ENCODE results near the gene HMX2. TPM values are rescaled to one million over a fixed set of nuclear protein-coding genes. Genes with fewer than 3 reads are reported as not detected.

HMX2 gene
- total and polyA plus RNA-seq, 2 donors: 0.05 to 0.25 TPM

DNA sequence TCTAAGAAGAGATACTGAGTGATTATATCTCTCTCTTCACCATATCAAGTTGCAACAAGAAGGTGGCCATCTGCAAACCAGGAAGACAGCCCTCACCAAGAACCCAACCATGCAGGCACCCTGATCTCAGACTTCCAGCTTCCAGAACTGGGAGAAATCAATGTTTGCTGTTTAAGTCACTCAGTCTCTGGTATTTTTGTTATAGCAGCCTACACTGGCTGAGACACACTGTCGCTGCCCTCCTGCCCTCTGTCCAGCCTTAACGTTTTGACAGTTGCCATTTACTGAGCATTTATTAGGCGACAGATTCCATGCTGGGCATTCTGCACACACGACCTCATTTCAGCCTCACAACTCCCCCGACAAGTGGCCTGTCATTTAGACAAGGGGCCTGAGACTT is 21.7 kb upstream of the HMX2 start:
- H3K36me3 ChIP-seq (ENCODE audit: control insufficient read depth in 2 of 2, insufficient read depth in 2 of 2, low read length in 1 of 2): no peaks in the 10 kb centered on the region
- WGBS: 84% methylated on average over 5 of the region's 5 CpGs
- H3K9me3 ChIP-seq (ENCODE audit: control insufficient read depth in 2 of 2, insufficient read depth in 1 of 2, low read length in 1 of 2): no peaks in the 10 kb centered on the region
- DNase-seq (ENCODE audit: low read depth in 6 of 9, low spot score in 9 of 9): no peak
- H3K27ac ChIP-seq (ENCODE audit: low read depth in 1 of 2, low read length in 1 of 2): no peak overlapping the region
- peaks cover 11 to 55% of the 10 kb centered on the region in 2 donors for H3K27me3 ChIP-seq (ENCODE audit: control insufficient read depth in 2 of 2, insufficient read depth in 1 of 2, low read length in 1 of 2)
- H3K4me1 ChIP-seq (ENCODE audit: control insufficient read depth in 2 of 2, insufficient read depth in 2 of 2, low read length in 2 of 2): no peaks in the 10 kb centered on the region
- H3K4me3 ChIP-seq (ENCODE audit: low read length in 2 of 2): no peak overlapping the region

DNA sequence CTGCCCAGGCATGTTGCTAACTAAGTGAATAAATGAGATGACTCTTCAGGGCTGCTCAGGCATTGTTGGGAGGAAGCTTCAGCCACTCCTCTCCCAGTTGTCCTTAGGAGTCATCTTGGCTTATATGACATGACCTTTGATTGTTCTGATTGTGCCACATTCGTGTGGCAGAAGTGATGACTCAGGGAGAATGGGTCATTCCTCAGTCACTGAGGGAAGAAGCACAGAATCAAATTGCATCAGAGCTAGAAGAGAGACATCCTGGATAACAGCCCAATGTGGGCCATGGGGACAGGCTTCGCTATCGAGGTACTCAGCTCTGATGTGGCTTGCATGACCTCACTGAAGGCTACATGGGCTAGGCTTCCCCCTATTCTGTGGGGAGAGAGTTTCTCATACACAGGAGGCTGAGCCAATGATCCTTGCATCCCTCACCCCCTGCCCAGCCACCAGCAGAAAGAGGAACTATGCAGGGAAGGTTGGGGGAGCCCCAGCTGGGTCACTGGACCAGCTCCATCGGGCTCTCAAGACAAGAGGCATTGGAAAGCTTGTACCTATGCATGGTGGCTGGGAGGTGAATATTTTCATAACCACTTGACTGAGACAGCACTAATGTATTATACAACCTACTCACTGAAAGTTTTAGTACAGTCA is 18.2 kb upstream of the HMX2 start:
- 83% methylated on average over 4 of the region's 4 CpGs for WGBS

DNA sequence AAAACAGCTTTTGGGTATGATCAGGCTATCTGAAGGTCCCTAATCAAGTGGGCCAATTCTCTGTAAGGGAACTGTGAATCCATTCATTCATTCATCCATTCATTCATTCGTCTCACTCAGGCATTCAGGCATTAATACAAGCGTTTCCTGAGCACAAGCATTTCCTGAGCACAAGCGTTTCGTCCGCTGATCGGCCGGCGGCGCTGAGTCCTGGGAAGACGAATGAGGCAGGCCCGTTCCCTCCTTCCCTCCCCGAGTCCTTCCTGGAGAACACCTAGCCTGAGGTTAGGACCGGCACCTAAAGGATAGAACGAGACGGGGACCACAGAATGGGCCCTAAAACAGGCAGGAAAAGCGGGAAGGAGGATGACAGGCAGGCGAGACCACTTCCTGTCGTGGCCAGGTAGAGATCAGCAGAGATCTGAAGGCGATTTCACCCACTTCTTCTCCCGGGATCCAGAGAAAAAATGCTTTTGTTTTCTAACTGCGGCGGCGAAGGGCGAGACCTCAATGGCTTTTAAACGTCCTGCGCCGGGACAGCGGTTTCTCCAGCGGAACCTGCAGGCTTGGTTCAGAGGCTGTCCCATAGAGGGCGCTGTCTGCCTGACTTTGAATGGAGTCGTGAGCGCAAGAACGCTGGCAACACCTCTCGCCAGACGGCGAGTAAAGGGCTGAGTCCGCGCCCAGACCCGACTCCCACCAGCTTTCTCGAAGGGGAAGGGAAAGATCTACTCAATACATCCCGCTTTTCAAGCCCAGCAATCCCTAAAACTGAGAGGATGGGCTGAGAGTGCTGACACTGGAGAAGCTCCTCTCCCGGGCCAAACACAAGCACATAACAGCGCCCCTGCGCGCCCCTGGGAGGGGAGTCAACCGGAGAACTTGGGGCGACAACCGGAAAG is 15.1 kb upstream of the HMX2 start:
- Histone ChIP-seq H3K27ac (ENCODE audit: low read depth in 1 of 2, low read length in 1 of 2) (no peak overlapping the region), H3K27me3 (ENCODE audit: control insufficient read depth in 2 of 2, insufficient read depth in 1 of 2, low read length in 1 of 2) (peaks cover 66 to 92% of the 10 kb centered on the region in 2 donors), H3K4me3 (ENCODE audit: low read length in 2 of 2) (peak overlapping the region in 1 of 2 donors; percentile 8), H3K36me3 (ENCODE audit: control insufficient read depth in 2 of 2, insufficient read depth in 2 of 2, low read length in 1 of 2) (no peaks in the 10 kb centered on the region), H3K4me1 (ENCODE audit: control insufficient read depth in 2 of 2, insufficient read depth in 2 of 2, low read length in 2 of 2) (peaks cover 6 to 16% of the 10 kb centered on the region in 2 donors), H3K9me3 (ENCODE audit: control insufficient read depth in 2 of 2, insufficient read depth in 1 of 2, low read length in 1 of 2) (peaks cover 0 to 8% of the 10 kb centered on the region in 2 donors)
- peak; percentile 55 to 89 (median 75) for DNase-seq (ENCODE audit: low read depth in 6 of 9, low spot score in 9 of 9)
- WGBS: 1% methylated on average over 48 of the region's 48 CpGs

More for the DNA sequence above, 18.2 kb upstream of the HMX2 start:
- Histone ChIP-seq H3K36me3 (ENCODE audit: control insufficient read depth in 2 of 2, insufficient read depth in 2 of 2, low read length in 1 of 2) (no peaks in the 10 kb centered on the region), H3K4me3 (ENCODE audit: low read length in 2 of 2) (no peak overlapping the region), H3K27ac (ENCODE audit: low read depth in 1 of 2, low read length in 1 of 2) (no peak overlapping the region), H3K4me1 (ENCODE audit: control insufficient read depth in 2 of 2, insufficient read depth in 2 of 2, low read length in 2 of 2) (peaks cover 0 to 11% of the 10 kb centered on the region in 2 donors), H3K27me3 (ENCODE audit: control insufficient read depth in 2 of 2, insufficient read depth in 1 of 2, low read length in 1 of 2) (peaks cover 41 to 80% of the 10 kb centered on the region in 2 donors), H3K9me3 (ENCODE audit: control insufficient read depth in 2 of 2, insufficient read depth in 1 of 2, low read length in 1 of 2) (peaks cover 0 to 4% of the 10 kb centered on the region in 2 donors)
- DNase-seq (ENCODE audit: low read depth in 6 of 9, low spot score in 9 of 9): no peak

DNA sequence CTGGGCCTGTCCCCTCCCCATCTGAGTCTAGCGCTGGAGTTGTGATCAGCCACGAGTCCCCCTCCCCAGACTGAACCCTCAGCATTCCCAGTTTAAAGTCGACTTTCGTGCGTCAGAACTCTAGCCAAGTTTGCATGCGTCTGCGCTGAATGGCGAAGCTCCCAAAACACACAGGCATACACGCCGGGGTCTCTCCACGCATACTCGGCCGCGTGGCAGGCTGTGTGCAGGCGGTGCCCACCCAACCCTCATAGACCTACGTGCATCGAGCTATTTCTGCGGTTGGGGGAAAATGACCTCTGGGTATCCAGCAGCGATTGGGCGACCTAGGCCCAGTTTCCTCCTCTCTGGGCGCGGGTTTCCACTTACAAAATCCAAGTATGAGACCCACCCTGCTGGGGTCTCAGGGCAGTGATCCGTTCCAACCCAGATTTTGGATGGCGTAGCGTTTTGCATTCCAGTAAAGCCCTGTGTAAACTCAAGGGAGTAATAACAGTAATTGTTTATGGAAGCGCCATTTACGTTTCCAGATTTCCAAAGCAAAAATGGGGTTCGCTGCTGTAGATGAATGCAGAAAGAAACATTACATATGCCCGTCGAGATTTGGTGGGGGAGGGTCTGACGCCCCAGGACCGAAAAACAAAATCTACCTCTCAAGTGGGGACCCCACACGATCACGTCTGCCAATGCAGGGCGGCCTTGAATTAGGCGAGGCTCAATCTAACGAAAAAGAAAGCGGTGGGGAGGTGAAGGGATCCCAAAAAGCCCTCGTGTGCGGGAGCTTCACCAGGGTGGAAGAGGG is 14.2 kb upstream of the HMX2 start:
- Histone ChIP-seq H3K9me3 (ENCODE audit: control insufficient read depth in 2 of 2, insufficient read depth in 1 of 2, low read length in 1 of 2) (peaks cover 0 to 8% of the 10 kb centered on the region in 2 donors), H3K27ac (ENCODE audit: low read depth in 1 of 2, low read length in 1 of 2) (no peak overlapping the region), H3K36me3 (ENCODE audit: control insufficient read depth in 2 of 2, insufficient read depth in 2 of 2, low read length in 1 of 2) (no peaks in the 10 kb centered on the region), H3K4me3 (ENCODE audit: low read length in 2 of 2) (no peak overlapping the region), H3K4me1 (ENCODE audit: control insufficient read depth in 2 of 2, insufficient read depth in 2 of 2, low read length in 2 of 2) (peaks cover 6 to 16% of the 10 kb centered on the region in 2 donors), H3K27me3 (ENCODE audit: control insufficient read depth in 2 of 2, insufficient read depth in 1 of 2, low read length in 1 of 2) (peaks cover 73 to 96% of the 10 kb centered on the region in 2 donors)
- DNase-seq (ENCODE audit: low read depth in 6 of 9, low spot score in 9 of 9): no peak
- 10% methylated on average over 40 of the region's 40 CpGs for WGBS

DNA sequence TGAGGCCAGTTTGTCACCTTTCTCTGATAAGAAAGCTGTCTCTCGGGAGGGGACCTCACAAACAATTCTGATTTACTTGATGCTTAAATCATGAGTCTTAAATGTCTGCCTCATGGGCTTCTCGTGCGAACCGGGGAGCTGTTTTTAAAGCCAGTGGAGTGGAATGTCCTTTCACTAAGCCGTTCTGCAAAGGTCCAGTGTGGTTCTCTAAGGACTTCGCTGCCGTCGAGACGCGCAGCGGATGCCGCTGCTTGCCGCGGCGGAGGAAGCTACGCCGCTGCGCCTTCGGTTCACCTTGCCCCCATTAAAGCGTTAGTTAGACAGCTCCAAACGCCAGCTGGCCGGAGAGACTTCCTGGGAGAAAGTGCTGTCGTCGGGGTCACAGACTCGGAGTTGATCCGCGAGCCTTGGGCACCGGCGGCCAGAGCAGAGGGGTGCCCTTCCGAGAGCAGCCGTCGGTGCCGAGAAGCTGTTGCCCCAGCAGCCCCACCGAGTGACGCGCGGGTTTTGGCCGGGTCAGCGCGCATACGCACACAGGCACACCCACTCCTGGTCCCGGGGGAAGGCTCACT is 13.5 kb upstream of the HMX2 start:
- H3K4me1 ChIP-seq (ENCODE audit: control insufficient read depth in 2 of 2, insufficient read depth in 2 of 2, low read length in 2 of 2): peaks cover 6 to 16% of the 10 kb centered on the region in 2 donors
- no peaks in the 10 kb centered on the region for H3K36me3 ChIP-seq (ENCODE audit: control insufficient read depth in 2 of 2, insufficient read depth in 2 of 2, low read length in 1 of 2)
- peaks cover 0 to 8% of the 10 kb centered on the region in 2 donors for H3K9me3 ChIP-seq (ENCODE audit: control insufficient read depth in 2 of 2, insufficient read depth in 1 of 2, low read length in 1 of 2)
- WGBS: 6% methylated on average over 42 of the region's 42 CpGs
- H3K27me3 ChIP-seq (ENCODE audit: control insufficient read depth in 2 of 2, insufficient read depth in 1 of 2, low read length in 1 of 2): peaks cover 77 to 96% of the 10 kb centered on the region in 2 donors
- DNase-seq (ENCODE audit: low read depth in 6 of 9, low spot score in 9 of 9): no peak
- H3K27ac ChIP-seq (ENCODE audit: low read depth in 1 of 2, low read length in 1 of 2): no peak overlapping the region
- no peak overlapping the region for H3K4me3 ChIP-seq (ENCODE audit: low read length in 2 of 2)

DNA sequence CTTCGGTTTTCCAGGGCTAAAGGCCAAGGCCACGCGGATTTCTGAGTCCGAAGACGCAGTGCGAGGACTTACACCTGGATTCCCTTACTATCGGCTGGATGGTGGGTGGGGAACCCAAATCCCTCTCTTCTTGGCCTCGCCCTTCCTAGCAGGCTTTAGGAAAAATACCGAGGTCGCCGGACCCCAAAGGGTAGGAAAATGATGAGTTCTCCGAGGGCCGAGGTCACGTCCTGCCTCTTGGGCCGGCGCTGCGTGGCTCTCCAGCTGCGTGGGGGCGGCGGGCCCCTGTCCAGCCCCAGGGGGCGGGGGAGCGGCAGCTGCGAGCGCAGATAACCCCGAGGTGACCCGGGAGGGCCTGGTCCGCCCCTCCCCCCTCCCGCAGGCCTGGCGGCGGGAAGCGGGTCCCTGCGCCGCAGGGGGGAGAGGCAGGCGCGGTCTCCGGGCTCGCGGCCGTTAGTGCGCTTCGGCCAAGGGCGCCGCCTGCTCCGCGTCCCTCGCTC is 13.0 kb upstream of the HMX2 start:
- H3K4me1 ChIP-seq (ENCODE audit: control insufficient read depth in 2 of 2, insufficient read depth in 2 of 2, low read length in 2 of 2): peaks cover 6 to 16% of the 10 kb centered on the region in 2 donors
- peaks cover 0 to 8% of the 10 kb centered on the region in 2 donors for H3K9me3 ChIP-seq (ENCODE audit: control insufficient read depth in 2 of 2, insufficient read depth in 1 of 2, low read length in 1 of 2)
- peaks cover 78 to 96% of the 10 kb centered on the region in 2 donors for H3K27me3 ChIP-seq (ENCODE audit: control insufficient read depth in 2 of 2, insufficient read depth in 1 of 2, low read length in 1 of 2)
- H3K4me3 ChIP-seq (ENCODE audit: low read length in 2 of 2): peak overlapping the region in 1 of 2 donors; percentile 41
- H3K27ac ChIP-seq (ENCODE audit: low read depth in 1 of 2, low read length in 1 of 2): no peak overlapping the region
- DNase-seq (ENCODE audit: low read depth in 6 of 9, low spot score in 9 of 9): no peak
- WGBS: 6% methylated on average over 45 of the region's 46 CpGs
- no peaks in the 10 kb centered on the region for H3K36me3 ChIP-seq (ENCODE audit: control insufficient read depth in 2 of 2, insufficient read depth in 2 of 2, low read length in 1 of 2)

DNA sequence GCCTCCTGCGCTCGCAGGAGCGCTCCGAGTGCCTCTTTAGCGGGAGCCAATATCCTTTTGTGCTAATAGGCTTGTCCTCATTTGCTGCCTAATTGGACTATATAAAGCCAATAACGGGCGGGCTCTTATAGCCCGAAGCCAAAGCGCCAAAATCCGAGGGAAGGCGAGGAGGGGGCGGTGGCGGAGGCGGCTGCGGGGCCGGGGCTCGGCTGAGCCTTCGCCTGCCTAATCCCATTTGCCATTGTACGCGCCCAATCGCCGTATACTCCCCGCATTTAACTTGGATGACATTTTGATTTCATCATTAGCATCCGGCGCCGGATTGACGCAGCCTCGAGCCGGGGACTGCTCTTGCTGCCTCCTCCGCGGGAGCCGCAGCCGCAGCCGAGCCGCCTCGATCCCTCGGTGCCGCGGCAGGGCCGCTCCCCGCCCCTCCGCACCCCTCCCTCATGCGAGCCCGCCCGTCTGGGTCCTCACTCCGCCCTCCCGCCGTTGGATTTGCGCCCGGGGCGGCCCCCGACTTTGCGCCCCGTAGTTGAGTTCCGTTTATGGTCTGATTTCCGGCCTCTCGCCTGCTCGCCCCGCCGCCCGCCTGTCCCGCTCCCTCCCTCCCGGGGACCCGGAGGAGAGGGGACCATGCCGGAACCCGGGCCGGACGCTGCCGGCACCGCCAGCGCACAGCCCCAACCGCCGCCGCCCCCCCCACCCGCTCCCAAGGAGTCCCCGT is 12.4 kb upstream of the HMX2 start, which contains the start of gene HMX3:
TSS of gene HMX3 (plus strand) at position 556 of the 727 bp plus-strand sequence. CDS start at position 637, 81 bp downstream.
- no peak for DNase-seq (ENCODE audit: low read depth in 6 of 9, low spot score in 9 of 9)
- Histone ChIP-seq H3K27me3 (ENCODE audit: control insufficient read depth in 2 of 2, insufficient read depth in 1 of 2, low read length in 1 of 2) (peaks cover 83 to 96% of the 10 kb centered on the region in 2 donors), H3K9me3 (ENCODE audit: control insufficient read depth in 2 of 2, insufficient read depth in 1 of 2, low read length in 1 of 2) (peaks cover 0 to 8% of the 10 kb centered on the region in 2 donors), H3K4me3 (ENCODE audit: low read length in 2 of 2) (peak within 1 kb of the TSS in 1 of 2 donors; percentile 41), H3K36me3 (ENCODE audit: control insufficient read depth in 2 of 2, insufficient read depth in 2 of 2, low read length in 1 of 2) (no peaks in the 10 kb centered on the region), H3K4me1 (ENCODE audit: control insufficient read depth in 2 of 2, insufficient read depth in 2 of 2, low read length in 2 of 2) (peaks cover 6 to 16% of the 10 kb centered on the region in 2 donors), H3K27ac (ENCODE audit: low read depth in 1 of 2, low read length in 1 of 2) (no peak within 1 kb of the TSS)
- 2% methylated on average over 76 of the region's 76 CpGs for WGBS

Measured in thymus (tissue), 11 donors.